A673 (cell line): Measurements from ENCODE around the gene METTL4. TPM values are rescaled to one million over a fixed set of nuclear protein-coding genes. Genes with fewer than 3 reads are reported as not detected.
A peak's percentile ranks its signal among the peaks of the same experiment; 100 is the strongest.

Source experiments
- BruUV-seq: library from RNA; stranded (reverse); fragments of 400-500 nt; replicated peaks from 2 replicates; lab custom pipeline; 2021; lab: Mats Ljungman, UMichigan
- CTCF ChIA-PET: fragments of 300-600 bp; sonication (Branson Sonifier 250); formaldehyde crosslinking; loops from one replicate; lab custom pipeline; 2022; ENCODE audit warnings: antibody characterized with exemption; lab: Charles Lee
- POLR2A ChIA-PET: fragments of 300-600 bp; sonication (Branson Sonifier 250); formaldehyde crosslinking; loops from one replicate; lab custom pipeline; 2022; ENCODE audit warnings: antibody characterized with exemption; ENCODE audit not compliant: low non-redundant PET; lab: Charles Lee
- DNase-seq: peaks from one replicate; pipeline ENCODE4 v3.0.0-alpha.2; 2015; ENCODE audit warnings: low spot score
- H3K27ac ChIP-seq: fragments of 200-600 bp; sonication (generic); 2 replicates; pipeline ENCODE4 v1.5.1; 2016; ENCODE audit warnings: mixed run types, low read depth, mild to moderate bottlenecking, mixed read lengths, antibody characterized with exemption, low read length; ENCODE audit not compliant: poor library complexity, severe bottlenecking
- H3K27me3 ChIP-seq: fragments of 200-600 bp; sonication (generic); replicated peaks from 2 replicates; pipeline ENCODE4 v1.6.1; 2017; ENCODE audit warnings: mixed run types, low read depth, mild to moderate bottlenecking, mixed read lengths, antibody characterized with exemption, low read length; ENCODE audit not compliant: insufficient read depth, poor library complexity
- H3K36me3 ChIP-seq: fragments of 200-600 bp; sonication (generic); 2 replicates; pipeline ENCODE4 v1.6.1; 2016; ENCODE audit warnings: mixed run types, mild to moderate bottlenecking, mixed read lengths, antibody characterized with exemption, low read length; ENCODE audit not compliant: insufficient read depth, poor library complexity, severe bottlenecking
- H3K4me1 ChIP-seq: fragments of 200-600 bp; sonication (generic); 2 replicates; pipeline ENCODE4 v1.6.1; 2017; ENCODE audit warnings: mixed run types, mild to moderate bottlenecking, mixed read lengths, antibody characterized with exemption, low read length; ENCODE audit not compliant: insufficient read depth, poor library complexity, severe bottlenecking
- H3K4me3 ChIP-seq: fragments of 200-600 bp; sonication (generic); 2 replicates; pipeline ENCODE4 v1.5.1; 2016; ENCODE audit warnings: low read depth, mixed run types, mild to moderate bottlenecking, mixed read lengths, low read length; ENCODE audit not compliant: poor library complexity, severe bottlenecking
- H3K9me3 ChIP-seq: fragments of 200-600 bp; sonication (generic); 2 replicates; pipeline ENCODE4 v1.6.1; 2016; ENCODE audit warnings: mixed run types, low read depth, mild to moderate bottlenecking, mixed read lengths, antibody characterized with exemption, low read length; ENCODE audit not compliant: poor library complexity, severe bottlenecking
- EZH2 ChIP-seq: fragments of 200-600 bp; sonication (generic); IDR thresholded peaks from 2 replicates; pipeline ENCODE4 v1.6.1; 2017; ENCODE audit warnings: borderline replicate concordance, low read depth, mild to moderate bottlenecking, mixed read lengths, antibody characterized with exemption, low read length; ENCODE audit not compliant: poor library complexity, severe bottlenecking
- intact Hi-C: fragments of 100-400 bp; cut with micrococcal nuclease; formaldehyde crosslinking; loops from one replicate; pipeline ENCODE4 v1.10.0; 2022; ENCODE audit not compliant: unreplicated experiment
- total RNA-seq: library from RNA; stranded (reverse); gene quantifications from 2 replicates; pipeline ENCODE4 v1.2.3, GENCODE V29; 2021
- TF ChIP-seq, protein P1 (sequence below): fragments of 300-800, 200-600 bp; sonication (generic); conservative IDR thresholded peaks from 2 replicates; pipeline ENCODE4 v1.5.1; 2017; ENCODE audit warnings: low read depth, mild to moderate bottlenecking, antibody characterized with exemption, low read length, moderate library complexity, mixed read lengths

METTL4 gene
- total RNA-seq, 1 experiment from 2014 or later, result 26.4 TPM

- peaks cover 13% of the 10 kb centered on the region for H3K4me1 ChIP-seq
- no TSS peak for BruUV-seq
- no peak overlapping the region for H3K4me3 ChIP-seq
- H3K36me3 ChIP-seq, result no peaks in the 10 kb centered on the region
- CTCF ChIA-PET, result no interaction called here
- H3K27ac ChIP-seq, result no peak overlapping the region
- no peaks in the 10 kb centered on the region for H3K27me3 ChIP-seq
- POLR2A ChIA-PET, result no interaction called here
- no peaks in the 10 kb centered on the region for H3K9me3 ChIP-seq
- no peak for DNase-seq
- intact Hi-C loops, result no loop called here
- TF ChIP-seq, protein P1, sequence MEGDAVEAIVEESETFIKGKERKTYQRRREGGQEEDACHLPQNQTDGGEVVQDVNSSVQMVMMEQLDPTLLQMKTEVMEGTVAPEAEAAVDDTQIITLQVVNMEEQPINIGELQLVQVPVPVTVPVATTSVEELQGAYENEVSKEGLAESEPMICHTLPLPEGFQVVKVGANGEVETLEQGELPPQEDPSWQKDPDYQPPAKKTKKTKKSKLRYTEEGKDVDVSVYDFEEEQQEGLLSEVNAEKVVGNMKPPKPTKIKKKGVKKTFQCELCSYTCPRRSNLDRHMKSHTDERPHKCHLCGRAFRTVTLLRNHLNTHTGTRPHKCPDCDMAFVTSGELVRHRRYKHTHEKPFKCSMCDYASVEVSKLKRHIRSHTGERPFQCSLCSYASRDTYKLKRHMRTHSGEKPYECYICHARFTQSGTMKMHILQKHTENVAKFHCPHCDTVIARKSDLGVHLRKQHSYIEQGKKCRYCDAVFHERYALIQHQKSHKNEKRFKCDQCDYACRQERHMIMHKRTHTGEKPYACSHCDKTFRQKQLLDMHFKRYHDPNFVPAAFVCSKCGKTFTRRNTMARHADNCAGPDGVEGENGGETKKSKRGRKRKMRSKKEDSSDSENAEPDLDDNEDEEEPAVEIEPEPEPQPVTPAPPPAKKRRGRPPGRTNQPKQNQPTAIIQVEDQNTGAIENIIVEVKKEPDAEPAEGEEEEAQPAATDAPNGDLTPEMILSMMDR, result no peak
- no peak for TF ChIP-seq EZH2
These were observed 38.5 kb downstream of the METTL4 start for GRCh38 chr18:2532797-2533196.

DNA sequence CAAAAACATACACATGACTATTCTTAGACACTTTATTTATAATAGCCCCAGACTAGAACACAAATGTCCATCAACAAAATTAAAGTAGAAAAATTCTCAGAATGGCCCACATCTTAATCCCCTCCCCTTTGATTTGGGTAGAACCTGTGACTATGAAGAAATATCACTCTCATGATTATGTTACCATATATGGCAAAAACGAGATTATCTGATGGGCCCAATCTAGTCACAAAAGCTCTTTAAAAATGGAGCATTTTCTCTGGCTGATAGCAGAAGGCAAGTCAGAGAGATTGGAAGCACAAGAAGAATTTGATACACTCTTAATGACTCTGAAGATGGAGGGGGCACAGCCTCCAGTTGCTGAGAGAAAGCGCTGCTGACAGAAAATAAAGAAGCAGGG is 39.6 kb downstream of the METTL4 start:
- ChIA-PET CTCF (no interaction called here), POLR2A (interaction anchor here (0.5 kb wide), 1 partner anchor 564 kb away, joined by 7 read pairs; no protein-coding TSS in a partner anchor)
- no TSS peak for BruUV-seq
- Histone ChIP-seq H3K4me1 (peaks cover 13% of the 10 kb centered on the region), H3K4me3 (no peak overlapping the region), H3K9me3 (no peaks in the 10 kb centered on the region), H3K36me3 (no peaks in the 10 kb centered on the region), H3K27me3 (no peaks in the 10 kb centered on the region), H3K27ac (no peak overlapping the region)
- intact Hi-C loops, result no loop called here
- TF ChIP-seq, protein P1, result no peak
- TF ChIP-seq EZH2, result no peak
- DNase-seq, result no peak

DNA sequence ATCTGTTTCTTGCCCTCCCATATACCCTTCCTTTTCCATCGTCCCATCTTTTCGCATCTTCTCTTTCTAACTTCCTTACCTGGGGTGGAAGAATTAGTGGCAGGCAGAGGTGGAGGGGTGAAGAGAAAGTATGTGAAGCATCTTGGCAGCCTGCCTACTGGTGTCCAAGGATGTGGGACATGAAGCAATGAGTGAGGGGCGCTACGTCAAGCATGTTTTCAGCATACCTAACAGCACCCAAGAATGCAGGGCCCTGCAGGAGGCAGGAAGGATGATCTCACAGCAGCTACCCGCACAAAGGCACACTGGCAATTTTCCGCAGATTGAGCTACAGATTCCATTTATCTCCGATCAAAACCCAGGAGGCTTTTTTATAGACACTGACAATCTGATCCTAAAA is 42.2 kb downstream of the METTL4 start:
- H3K27ac ChIP-seq, result no peak overlapping the region
- POLR2A ChIA-PET, result interaction anchor here (0.6 kb wide), 1 partner anchor 15 kb away, joined by 8 read pairs; no protein-coding TSS in a partner anchor
- DNase-seq, result peak; percentile 81

More for the DNA sequence above, 42.2 kb downstream of the METTL4 start:
- H3K4me3 ChIP-seq, result no peak overlapping the region
- H3K4me1 ChIP-seq, result peaks cover 13% of the 10 kb centered on the region
- no peak for TF ChIP-seq EZH2
- TF ChIP-seq, protein P1, result no peak
- H3K36me3 ChIP-seq, result no peaks in the 10 kb centered on the region
- intact Hi-C loops, result no loop called here
- CTCF ChIA-PET, result interaction anchor here (0.9 kb wide), 1 partner anchor 13 kb away, joined by 4 read pairs; no protein-coding TSS in a partner anchor
- H3K27me3 ChIP-seq, result no peaks in the 10 kb centered on the region
- BruUV-seq, result no TSS peak
- H3K9me3 ChIP-seq, result no peaks in the 10 kb centered on the region
